IPS-20b (cell line): Measurements from ENCODE around the gene KRT9.

Experiments
- H3K27ac ChIP-seq: one replicate; pipeline ENCODE4 v1.5.1; 2013; ENCODE audit warnings: low read length
- H3K27me3 ChIP-seq: 2 replicates; pipeline ENCODE4 v1.6.1; 2013; ENCODE audit warnings: mild to moderate bottlenecking, low read length, inconsistent platforms; ENCODE audit not compliant: insufficient read depth
- H3K36me3 ChIP-seq: 2 replicates; pipeline ENCODE4 v1.6.1; 2013; ENCODE audit warnings: low read depth, mild to moderate bottlenecking, inconsistent platforms, low read length, moderate library complexity; ENCODE audit not compliant: insufficient read depth
- H3K4me1 ChIP-seq: 2 replicates; pipeline ENCODE4 v1.6.1; 2013; ENCODE audit warnings: mild to moderate bottlenecking, control low read depth, inconsistent platforms, low read length, moderate library complexity; ENCODE audit not compliant: insufficient read depth
- H3K4me3 ChIP-seq: 2 replicates; pipeline ENCODE4 v1.5.1; 2013; ENCODE audit warnings: mild to moderate bottlenecking, low read length, inconsistent platforms
- H3K9ac ChIP-seq: 2 replicates; pipeline ENCODE4 v1.6.1; 2013; ENCODE audit warnings: low read depth, mild to moderate bottlenecking, inconsistent platforms, low read length, moderate library complexity
- H3K9me3 ChIP-seq: 2 replicates; pipeline ENCODE4 v1.6.1; 2013; ENCODE audit warnings: mild to moderate bottlenecking, low read depth, low read length, inconsistent platforms; ENCODE audit not compliant: insufficient read depth

KRT9 gene

DNA sequence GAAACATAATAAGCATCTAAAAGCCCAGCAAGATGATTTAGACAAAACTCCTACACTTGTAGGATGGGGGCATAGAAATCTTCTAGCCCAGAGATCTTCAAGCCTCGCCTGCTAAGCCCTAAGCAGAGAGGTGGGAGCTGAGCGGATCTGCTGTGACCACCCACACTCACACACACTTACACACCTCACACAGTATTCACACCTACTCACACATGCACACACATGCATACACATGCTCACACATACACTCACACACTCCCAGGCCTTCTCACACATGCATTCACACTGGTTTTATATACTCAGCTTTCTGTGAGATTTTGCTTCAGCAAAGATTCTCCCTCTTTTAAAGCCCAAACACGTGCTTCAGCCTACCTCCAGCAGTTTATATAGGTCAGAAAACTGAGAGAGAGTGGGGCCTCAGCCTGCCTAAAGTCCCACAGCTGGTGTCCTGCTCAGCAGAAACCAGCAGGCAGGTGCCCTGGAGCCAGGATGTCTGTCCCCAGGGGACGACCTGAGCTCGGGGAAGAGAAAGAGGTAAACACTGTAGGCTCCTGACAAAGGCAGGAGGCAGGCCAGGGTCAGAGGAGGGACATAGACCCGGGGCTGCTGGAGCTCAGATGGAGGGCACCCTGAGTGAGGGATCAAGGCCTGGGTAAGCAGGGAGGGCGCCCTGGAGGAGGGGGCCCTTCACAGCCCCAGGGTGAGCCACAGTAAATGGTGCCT lies 31.7 kb downstream of the KRT9 start:
- peaks cover 30% of the 10 kb centered on the region; the same call in 1 of the 2 replicates for H3K4me1 ChIP-seq
- H3K4me3 ChIP-seq, result no peak overlapping the region
- H3K36me3 ChIP-seq, result no peaks in the 10 kb centered on the region
- H3K27me3 ChIP-seq, result no peaks in the 10 kb centered on the region
- no peak overlapping the region for H3K9ac ChIP-seq
- H3K9me3 ChIP-seq, result no peaks in the 10 kb centered on the region
- H3K27ac ChIP-seq, result no peak overlapping the region

DNA sequence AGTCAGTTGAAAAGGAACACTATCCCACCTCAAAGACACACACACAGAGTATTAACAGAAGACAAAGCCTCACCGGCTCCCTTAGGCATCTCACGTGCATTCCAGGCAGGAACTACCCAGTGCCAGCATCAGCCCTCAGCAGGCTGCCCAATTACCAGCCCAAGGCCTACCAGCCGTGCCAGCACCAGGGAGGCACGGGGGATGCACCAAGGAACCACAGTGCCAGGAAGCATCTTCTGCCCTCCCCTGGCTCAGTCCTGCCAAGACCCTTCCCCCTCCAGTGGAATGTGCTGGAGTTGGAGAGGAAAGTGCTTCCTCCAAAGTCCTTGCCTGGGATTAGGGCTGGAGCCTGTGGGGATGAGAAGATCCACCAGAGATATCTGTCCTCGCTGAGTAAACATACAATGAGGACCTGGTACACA lies 32.8 kb downstream of the KRT9 start:
- no peaks in the 10 kb centered on the region for H3K36me3 ChIP-seq
- no peak overlapping the region for H3K27ac ChIP-seq
- peaks cover 23% of the 10 kb centered on the region; the same call in 1 of the 2 replicates for H3K4me1 ChIP-seq
- H3K9me3 ChIP-seq, result no peaks in the 10 kb centered on the region
- H3K9ac ChIP-seq, result peak overlapping the region; percentile 21; the same call in 1 of the 2 replicates
- H3K27me3 ChIP-seq, result no peaks in the 10 kb centered on the region
- H3K4me3 ChIP-seq, result no peak overlapping the region

DNA sequence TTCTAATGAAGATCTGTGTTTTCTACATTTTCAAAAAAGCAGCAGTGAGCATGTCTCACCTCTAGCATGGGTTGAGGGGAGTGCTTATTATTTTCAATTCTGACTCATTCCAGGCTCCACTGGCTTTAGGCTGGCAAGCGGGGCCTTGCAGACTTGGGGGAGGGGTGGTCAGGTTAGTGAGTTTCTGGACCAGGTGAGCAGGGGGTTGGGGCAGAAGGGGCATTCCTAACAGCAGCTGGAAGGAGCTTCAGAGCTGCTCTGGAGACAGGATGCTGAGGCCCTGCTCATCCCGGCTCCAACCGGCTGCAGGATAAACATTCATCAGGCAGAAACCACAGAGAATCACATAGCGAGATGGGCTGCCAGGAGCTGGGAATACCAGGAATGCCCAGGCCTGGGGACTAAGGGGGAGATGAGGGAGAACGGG lies 33.3 kb downstream of the KRT9 start:
- Histone ChIP-seq H3K4me1 (peaks cover 23% of the 10 kb centered on the region; the same call in 1 of the 2 replicates), H3K36me3 (no peaks in the 10 kb centered on the region), H3K27ac (no peak overlapping the region), H3K9ac (peak overlapping the region; percentile 21; the same call in 1 of the 2 replicates), H3K9me3 (no peaks in the 10 kb centered on the region), H3K4me3 (no peak overlapping the region), H3K27me3 (no peaks in the 10 kb centered on the region)

DNA sequence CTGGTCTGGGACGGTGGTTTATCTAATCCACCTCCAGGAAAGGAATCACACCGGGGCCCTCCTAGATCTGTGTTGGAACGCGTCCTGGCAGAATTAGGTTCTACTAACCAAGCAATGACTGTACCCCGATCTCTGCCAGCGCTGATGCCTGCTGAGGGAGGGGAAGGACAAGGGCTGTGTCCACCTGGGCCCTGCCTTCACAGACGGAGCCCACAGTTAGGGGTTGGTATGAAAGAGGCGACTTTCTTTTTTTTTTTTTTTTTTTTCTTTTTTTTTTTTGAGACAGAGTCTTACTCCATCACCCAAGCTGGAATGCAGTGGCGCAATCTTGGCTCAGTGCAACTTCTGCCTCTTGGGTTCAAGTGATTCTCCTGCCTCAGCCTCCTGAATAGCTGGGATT lies 33.9 kb downstream of the KRT9 start:
- Histone ChIP-seq H3K4me3 (no peak overlapping the region), H3K9ac (no peak overlapping the region), H3K27ac (no peak overlapping the region), H3K27me3 (no peaks in the 10 kb centered on the region), H3K9me3 (no peaks in the 10 kb centered on the region), H3K36me3 (no peaks in the 10 kb centered on the region), H3K4me1 (peaks cover 23% of the 10 kb centered on the region; the same call in 1 of the 2 replicates)

DNA sequence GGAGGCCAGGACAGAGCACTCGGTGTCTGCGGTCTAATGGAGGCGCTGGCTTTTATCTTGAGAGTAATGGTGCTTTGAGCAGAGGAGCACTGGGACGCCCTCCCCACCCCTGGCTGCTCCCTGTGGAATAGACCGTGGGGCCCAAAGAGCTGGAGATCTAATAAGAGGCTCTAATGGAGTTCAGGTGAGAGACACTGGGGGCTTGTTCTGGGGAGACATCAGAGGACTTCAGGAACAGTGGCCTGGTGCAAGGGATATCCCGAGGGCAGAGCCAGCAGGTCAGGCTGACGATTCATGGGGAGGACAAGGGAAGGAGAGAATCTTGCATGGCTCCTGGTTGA lies 34.3 kb downstream of the KRT9 start:
- Histone ChIP-seq H3K36me3 (no peaks in the 10 kb centered on the region), H3K9ac (no peak overlapping the region), H3K27ac (no peak overlapping the region), H3K4me1 (peaks cover 23% of the 10 kb centered on the region; the same call in 1 of the 2 replicates), H3K27me3 (no peaks in the 10 kb centered on the region), H3K9me3 (no peaks in the 10 kb centered on the region), H3K4me3 (no peak overlapping the region)

DNA sequence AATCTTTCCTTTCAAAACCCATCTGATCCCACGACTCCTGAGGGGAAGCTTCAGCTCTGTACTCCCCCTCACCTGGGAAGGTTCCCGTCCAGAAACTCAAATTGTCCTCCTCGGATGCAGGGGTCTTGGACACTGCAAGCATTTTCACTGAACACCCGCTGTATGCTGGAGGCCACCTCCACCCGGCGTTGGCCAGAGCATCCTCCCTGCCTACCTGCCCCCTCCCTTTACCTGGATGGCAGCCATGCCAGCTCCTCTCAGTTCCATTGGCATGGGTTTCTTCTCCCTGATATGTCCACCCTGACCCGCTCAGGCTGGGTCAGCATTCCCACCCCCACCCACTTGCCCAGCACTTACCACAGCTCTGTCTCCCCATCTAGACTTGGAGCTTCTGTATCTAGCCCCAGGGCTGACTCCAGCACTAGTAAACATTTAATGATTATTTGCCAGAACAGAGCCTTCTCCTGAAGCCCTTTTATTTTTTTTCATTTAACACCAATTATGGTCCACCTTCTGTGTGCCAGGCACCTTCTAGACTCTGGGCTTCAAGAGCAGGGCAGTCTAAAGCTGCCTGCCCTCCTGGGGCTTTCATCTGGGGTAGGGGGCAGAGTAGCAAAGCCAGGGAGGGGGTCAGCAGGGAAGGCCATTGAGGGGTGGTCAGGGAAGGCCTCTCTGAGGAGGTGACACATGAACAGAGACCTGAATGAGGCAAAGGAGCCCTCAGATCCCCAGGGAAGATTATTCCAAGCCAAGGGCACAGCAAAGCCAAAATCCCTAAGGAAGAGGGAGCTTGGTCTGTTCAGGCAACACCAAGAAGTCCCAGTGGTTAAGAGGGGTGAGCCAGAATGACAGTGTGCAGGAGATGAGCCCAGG lies 34.9 kb downstream of the KRT9 start:
- H3K27me3 ChIP-seq, result no peaks in the 10 kb centered on the region
- H3K4me3 ChIP-seq, result no peak overlapping the region
- no peaks in the 10 kb centered on the region for H3K9me3 ChIP-seq
- H3K36me3 ChIP-seq, result no peaks in the 10 kb centered on the region
- no peak overlapping the region for H3K27ac ChIP-seq
- H3K4me1 ChIP-seq, result peaks cover 23% of the 10 kb centered on the region; the same call in 1 of the 2 replicates
- no peak overlapping the region for H3K9ac ChIP-seq

DNA sequence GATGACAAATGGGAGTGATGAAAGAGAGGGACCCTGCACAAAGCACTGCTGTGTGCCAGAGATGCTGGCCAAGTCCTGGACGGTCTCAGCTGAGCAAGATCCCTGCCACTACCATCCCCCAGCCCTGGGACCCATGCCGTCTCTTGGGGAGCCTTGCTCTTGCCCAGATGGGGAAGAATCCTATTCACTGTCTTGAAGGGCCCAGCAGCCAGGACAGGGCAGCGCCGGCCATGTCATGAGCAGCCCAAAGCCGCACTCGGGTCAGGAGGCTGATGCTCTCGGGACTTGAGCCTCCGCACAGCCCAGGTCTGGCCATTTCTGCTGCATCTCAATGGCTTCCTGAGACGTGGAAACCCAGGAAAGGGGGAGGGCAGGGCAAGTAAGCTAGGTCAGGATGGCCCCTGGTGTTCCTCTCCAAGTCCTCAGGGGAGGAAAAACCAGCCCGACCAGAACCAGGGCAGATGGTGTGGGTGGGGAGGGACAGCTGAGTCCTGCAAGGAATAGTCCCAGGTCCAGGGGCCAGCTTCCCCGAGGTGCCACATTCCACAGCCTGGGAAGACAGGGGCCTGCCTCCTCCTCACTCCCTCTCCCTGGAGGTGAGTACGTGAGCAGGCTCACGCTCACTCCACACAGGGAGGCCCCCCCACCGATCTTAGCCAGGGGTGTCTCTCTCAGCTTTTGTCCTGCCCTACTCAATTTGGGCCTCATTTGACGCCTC lies 35.9 kb downstream of the KRT9 start:
- Histone ChIP-seq H3K36me3 (no peaks in the 10 kb centered on the region), H3K4me1 (peaks cover 20% of the 10 kb centered on the region; the same call in 1 of the 2 replicates), H3K4me3 (no peak overlapping the region), H3K9me3 (no peaks in the 10 kb centered on the region), H3K27ac (no peak overlapping the region), H3K27me3 (no peaks in the 10 kb centered on the region), H3K9ac (no peak overlapping the region)

DNA sequence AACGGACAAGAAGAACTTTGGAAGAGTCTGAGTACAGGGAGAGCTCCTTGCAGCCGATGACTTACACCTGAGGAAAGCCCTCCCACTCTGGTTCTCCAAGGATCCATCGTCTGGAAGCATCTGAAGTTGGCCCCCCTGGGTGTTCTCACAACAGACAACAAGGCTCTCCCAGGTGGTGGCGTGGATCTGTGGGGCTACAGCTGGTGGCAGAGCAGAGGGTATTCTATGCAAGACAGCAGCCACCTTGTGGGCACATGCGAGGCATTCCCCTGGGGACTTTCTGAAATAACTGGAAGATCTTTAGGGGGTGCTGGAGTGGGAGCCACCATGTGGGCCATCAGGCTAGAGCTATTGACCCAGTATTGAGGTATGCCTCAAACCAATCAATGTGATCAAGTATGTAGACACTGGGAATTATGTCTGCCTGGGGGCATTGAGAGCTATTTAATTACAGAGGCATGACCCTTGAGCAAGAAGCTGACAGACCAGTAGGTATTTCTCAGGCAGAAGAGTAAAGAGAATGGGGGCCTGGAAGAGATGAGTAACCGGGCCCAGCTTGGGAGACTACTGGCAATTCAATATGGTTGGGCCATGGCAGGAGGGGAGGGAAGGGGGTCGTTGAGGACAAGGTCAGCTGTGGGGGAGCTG lies 36.8 kb downstream of the KRT9 start:
- Histone ChIP-seq H3K9me3 (no peaks in the 10 kb centered on the region), H3K36me3 (no peaks in the 10 kb centered on the region), H3K4me3 (no peak overlapping the region), H3K9ac (no peak overlapping the region), H3K27ac (no peak overlapping the region), H3K27me3 (no peaks in the 10 kb centered on the region), H3K4me1 (peaks cover 19% of the 10 kb centered on the region)

DNA sequence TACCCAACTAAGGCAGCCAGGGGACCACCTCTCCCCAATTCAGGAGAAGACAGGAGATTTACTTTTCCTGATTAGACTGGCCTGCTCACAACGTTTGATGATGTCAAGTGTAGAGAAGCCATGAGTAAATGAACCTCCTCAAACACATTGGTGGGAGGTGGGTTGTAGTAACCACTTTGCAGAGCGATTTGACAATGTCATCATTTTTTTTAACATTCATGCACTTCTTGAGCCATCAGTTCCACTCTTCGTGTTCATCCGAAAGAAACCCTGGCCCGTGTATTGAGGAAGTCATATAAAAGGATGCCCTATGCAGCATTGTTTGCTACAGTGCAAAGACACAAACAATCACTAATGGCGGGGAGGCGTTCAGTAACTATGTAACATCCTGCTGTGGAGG lies 38.2 kb downstream of the KRT9 start:
- Histone ChIP-seq H3K9me3 (no peaks in the 10 kb centered on the region), H3K4me1 (peaks cover 24% of the 10 kb centered on the region), H3K27ac (no peak overlapping the region)

DNA sequence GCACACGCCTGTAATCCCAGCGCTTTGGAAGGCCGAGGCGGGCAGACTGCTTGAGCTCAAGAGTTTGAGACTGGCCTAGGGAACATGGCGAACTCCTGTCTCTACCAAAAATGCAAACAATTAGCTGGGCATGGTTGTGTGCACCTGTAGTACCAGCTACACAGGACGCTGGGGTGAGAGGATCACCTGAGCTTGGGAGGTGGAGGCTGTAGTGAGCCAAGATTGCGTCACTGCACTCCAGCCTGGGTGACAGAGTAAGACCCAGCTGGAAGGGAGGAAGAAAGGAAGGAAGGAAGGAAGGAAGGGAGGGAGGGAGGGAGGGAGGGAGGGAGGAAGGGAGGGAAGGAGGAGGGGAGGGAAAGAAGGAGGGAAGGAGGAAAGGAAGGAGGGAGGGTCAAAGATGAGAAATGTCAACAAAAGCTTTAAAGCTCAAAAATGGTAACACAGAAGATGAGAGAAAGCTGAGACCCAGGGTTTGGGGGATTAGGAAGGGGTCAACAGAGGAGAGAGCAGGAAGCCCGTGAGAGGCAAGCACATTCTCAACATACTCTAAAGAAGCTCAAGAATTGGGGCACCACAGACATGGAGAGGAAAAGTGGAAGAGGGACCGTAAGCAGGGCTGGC lies 38.8 kb downstream of the KRT9 start:
- no peak overlapping the region for H3K9ac ChIP-seq
- peaks cover 5% of the 10 kb centered on the region for H3K27me3 ChIP-seq
- no peaks in the 10 kb centered on the region for H3K9me3 ChIP-seq
- no peaks in the 10 kb centered on the region for H3K36me3 ChIP-seq
- H3K4me3 ChIP-seq, result no peak overlapping the region
- no peak overlapping the region for H3K27ac ChIP-seq
- H3K4me1 ChIP-seq, result peaks cover 24% of the 10 kb centered on the region

More for the DNA sequence above, 38.2 kb downstream of the KRT9 start:
- Histone ChIP-seq H3K4me3 (no peak overlapping the region), H3K27me3 (peaks cover 5% of the 10 kb centered on the region), H3K9ac (no peak overlapping the region), H3K36me3 (no peaks in the 10 kb centered on the region)

DNA sequence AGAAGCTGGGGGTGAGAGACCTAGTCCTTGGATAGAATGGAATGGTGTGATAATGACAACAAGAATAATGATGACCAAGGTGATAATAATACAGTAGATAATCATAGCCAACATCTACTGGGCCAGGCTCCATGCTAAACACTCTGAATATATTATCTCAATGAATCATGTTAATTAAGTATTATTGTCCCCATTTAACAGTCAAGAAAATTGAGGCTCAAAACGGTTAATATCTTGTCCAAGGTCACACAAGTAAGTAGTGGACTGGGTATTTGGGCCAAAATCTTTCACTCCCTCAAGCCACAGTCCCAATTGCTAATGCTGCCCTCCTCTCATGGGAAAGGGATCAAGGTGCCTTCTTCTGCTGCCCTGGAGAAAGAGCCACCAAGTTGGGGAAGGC lies 39.9 kb downstream of the KRT9 start:
- Histone ChIP-seq H3K27me3 (peaks cover 13% of the 10 kb centered on the region), H3K4me3 (no peak overlapping the region), H3K36me3 (no peaks in the 10 kb centered on the region), H3K9ac (no peak overlapping the region), H3K9me3 (no peaks in the 10 kb centered on the region), H3K27ac (no peak overlapping the region), H3K4me1 (peaks cover 24% of the 10 kb centered on the region)
